Loucy (cell line): ENCODE data around the gene SLC48A1.

ENCODE experiments used
- CTCF ChIP-seq: fragments of 200-600 bp; sonication (generic); conservative IDR thresholded peaks from 2 replicates; pipeline ENCODE4 v1.5.1; 2014; ENCODE audit warnings: mild to moderate bottlenecking, antibody characterized with exemption, low read length
- EZH2phosphoT487 ChIP-seq: fragments of 200-600 bp; IDR thresholded peaks from 2 replicates; pipeline ENCODE4 v1.6.1; 2018; ENCODE audit warnings: antibody characterized with exemption, mild to moderate bottlenecking, moderate library complexity, borderline replicate concordance

DNA sequence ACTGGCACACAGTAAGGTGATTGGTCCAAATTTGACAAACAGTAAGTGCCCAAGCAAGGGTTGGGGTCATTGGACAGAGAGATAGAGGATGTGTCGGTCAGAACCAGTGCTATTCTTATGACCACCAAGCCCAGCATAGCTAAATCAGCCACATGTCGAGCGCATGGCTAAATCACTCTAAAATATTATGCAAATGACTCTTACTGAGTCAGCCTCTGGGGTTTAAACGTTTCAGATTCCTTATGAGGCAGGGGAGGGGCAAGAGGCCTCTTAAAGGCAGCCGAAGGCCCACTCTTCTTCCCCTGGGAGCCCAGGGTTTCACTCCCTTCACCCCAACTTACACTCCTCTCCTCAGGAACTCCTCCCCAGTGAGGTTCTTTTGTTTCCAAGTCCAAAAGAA, 47.1 kb upstream of the SLC48A1 start:
- TF ChIP-seq CTCF (no peak), EZH2phosphoT487 (no peak)
